Lower leg skin (tissue), 4 donors: Measurements from ENCODE around the gene RBBP5. TPM values are rescaled to one million over a fixed set of nuclear protein-coding genes. Genes with fewer than 3 reads are reported as not detected.

Experiments used
- DNase-seq, 2 donors: peaks; one replicate each; pipeline ENCODE4 v3.0.0-alpha.2; 2019; ENCODE audit warnings: low spot score in 2 of 2
- H3K4me3 ChIP-seq: fragments of 200-600 bp; sonication (generic); 2 replicates; pipeline ENCODE4 v1.5.1; 2017; ENCODE audit warnings: mild to moderate bottlenecking, low read depth; ENCODE audit not compliant: poor library complexity, severe bottlenecking
- CTCF ChIP-seq, 3 donors: fragments of 450-650 bp; IDR thresholded peaks; one replicate each; pipeline ENCODE4 v1.5.1; 2016; ENCODE audit warnings: antibody characterized with exemption in 3 of 3, mild to moderate bottlenecking in 3 of 3, moderate library complexity in 2 of 3
- POLR2A ChIP-seq, 2 donors: fragments of 450-650 bp; IDR thresholded peaks; one replicate each; pipeline ENCODE4 v1.6.1; 2016 to 2017; ENCODE audit warnings: antibody characterized with exemption in 2 of 2, mild to moderate bottlenecking in 1 of 2, moderate library complexity in 1 of 2
- WGBS, 2 donors: methylation state at CpG; one replicate each; pipeline ENCODE4 v1.1.5; 2018; 5-methylcytosine and 5-hydroxymethylcytosine counted together
- intact Hi-C: fragments of 100-400 bp; cut with DNase I; formaldehyde crosslinking; loops from one replicate; pipeline ENCODE4 v1.15.0; 2023; ENCODE audit warnings: low total_unique reads
- total RNA-seq, 4 donors: library from RNA; depleted of rRNA; stranded (reverse); fragments of >200 nt; gene quantifications; one replicate each; pipeline ENCODE4 v1.1.0, GENCODE V29; 2016

RBBP5 gene
- total RNA-seq, 4 donors from 2014 or later: 16.2 to 35.8 (median 17.3) TPM

DNA sequence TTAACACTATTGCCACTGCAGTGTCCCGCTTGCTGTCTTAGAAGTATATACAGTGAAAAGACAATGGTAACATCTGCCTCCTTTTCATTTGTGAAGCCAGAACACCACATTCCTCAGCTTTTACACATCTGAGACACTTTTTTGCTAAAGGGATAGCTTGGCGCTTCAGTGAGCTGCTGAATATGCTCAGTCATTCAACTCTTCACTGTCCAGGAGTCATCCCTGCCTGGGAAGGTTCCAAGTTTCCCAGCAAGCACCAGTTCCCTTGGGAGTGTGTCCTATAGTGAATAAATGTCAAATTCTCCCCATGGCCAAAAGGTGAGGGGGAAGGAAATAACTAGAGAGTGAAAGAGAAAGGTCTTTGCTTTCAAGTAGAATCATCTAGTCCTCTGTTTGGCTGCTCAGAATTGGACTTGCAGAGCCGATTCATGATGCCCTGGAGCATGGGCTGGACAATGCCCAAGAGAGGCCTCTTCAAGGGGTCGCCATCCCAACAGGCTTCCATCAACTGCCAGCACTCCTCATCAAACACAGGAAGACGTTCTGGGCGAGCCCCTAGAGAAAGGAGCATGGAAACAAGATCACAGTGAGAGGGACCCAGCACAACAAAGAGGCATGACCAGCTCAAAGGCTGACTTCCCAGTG lies 25.5 kb upstream of the RBBP5 start:
- DNase-seq: no peak
- no peak overlapping the region for H3K4me3 ChIP-seq
- TF ChIP-seq POLR2A (IDR thresholded peaks at IDR 0.05) (no peak), CTCF (IDR thresholded peaks at IDR 0.05) (no peak)
- intact Hi-C loops: no loop called here
- 78 to 84% methylated on average over 6 of the region's 6 CpGs for WGBS, 2 donors

DNA sequence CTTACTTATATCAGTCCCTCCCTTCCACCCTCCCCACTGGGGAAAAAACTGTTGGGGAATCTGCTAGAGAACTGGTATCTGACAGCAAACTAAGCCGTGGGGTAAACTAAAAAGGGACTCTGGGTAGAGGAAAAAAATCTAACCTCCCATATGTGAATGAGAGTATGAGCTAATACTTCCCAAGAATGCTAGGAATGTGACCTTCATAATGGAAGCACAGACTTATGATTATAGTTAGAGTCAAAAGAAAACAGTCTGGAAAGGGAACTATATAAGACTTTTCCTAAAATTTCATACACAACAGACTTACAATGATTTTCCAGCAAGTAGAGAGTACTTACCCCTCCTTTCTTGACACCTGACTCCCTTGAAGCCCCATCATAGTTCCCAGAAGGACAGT lies 23.0 kb upstream of the RBBP5 start:
- no peak overlapping the region for H3K4me3 ChIP-seq
- no peak for DNase-seq
- TF ChIP-seq CTCF (IDR thresholded peaks at IDR 0.05): no peak
- TF ChIP-seq POLR2A (IDR thresholded peaks at IDR 0.05): no peak
- 33 to 38% methylated on average over 1 of the region's 1 CpG for WGBS, 2 donors
- intact Hi-C loops: loop anchor here (5.0 kb wide), 1 partner anchor 157 kb away; no protein-coding TSS in a partner anchor

- intact Hi-C loops: loop anchor here (5.0 kb wide), 1 partner anchor 157 kb away; no protein-coding TSS in a partner anchor
Observed at GRCh38 chr1:205144046-205144720, 22.4 kb upstream of the RBBP5 start.

DNA sequence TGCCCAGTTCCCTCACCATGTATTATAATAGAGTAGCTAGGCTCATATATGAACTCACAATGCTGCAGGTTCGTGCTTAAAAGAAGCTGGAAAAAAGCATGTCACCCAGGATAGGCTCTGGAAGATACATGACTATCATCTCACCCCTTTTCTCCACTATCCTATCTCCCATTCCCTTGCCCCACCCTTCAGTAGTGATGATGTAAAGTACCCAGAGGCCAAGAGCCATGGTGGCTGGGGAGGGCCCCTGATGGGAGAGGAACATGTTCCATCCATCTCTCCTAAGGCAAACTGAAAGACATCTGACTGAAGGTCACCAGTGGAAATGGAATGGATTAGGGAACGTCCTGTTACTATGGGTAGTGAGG lies 20.3 kb upstream of the RBBP5 start:
- intact Hi-C loops: loop anchor here (5.0 kb wide), 1 partner anchor 155 kb away; no protein-coding TSS in a partner anchor
- no peak overlapping the region for H3K4me3 ChIP-seq
- DNase-seq: no peak
- TF ChIP-seq POLR2A (IDR thresholded peaks at IDR 0.05): no peak
- no peak for TF ChIP-seq CTCF (IDR thresholded peaks at IDR 0.05)
- WGBS, 2 donors: 43 to 46% methylated on average over 2 of the region's 2 CpGs

More at GRCh38 chr1:205144046-205144720, 22.4 kb upstream of the RBBP5 start:
- no peak overlapping the region for H3K4me3 ChIP-seq
- no peak for DNase-seq
- WGBS, 2 donors: 71 to 88% methylated on average over 1 of the region's 1 CpG
- no peak for TF ChIP-seq POLR2A (IDR thresholded peaks at IDR 0.05)
- TF ChIP-seq CTCF (IDR thresholded peaks at IDR 0.05): no peak

GRCh38 chr1:205141236-205142101 lies 19.7 kb upstream of the RBBP5 start:
- no peak for TF ChIP-seq POLR2A (IDR thresholded peaks at IDR 0.05)
- no peak for TF ChIP-seq CTCF (IDR thresholded peaks at IDR 0.05)
- WGBS, 2 donors: 19 to 23% methylated on average over 12 of the region's 12 CpGs
- no peak overlapping the region for H3K4me3 ChIP-seq
- peak; percentile 74 to 91 for DNase-seq
- intact Hi-C loops: loop anchor here (5.0 kb wide), 1 partner anchor 154 kb away; no protein-coding TSS in a partner anchor
